Fibroblast of mammary gland (primary cell): ENCODE results near the gene KASH5.

Source experiments
- DNase-seq: peaks from one replicate; pipeline ENCODE4 v3.0.0-alpha.2; 2010; ENCODE audit warnings: low read depth
- H3K4me3 ChIP-seq: 2 replicates; pipeline ENCODE4 v1.5.1; 2011; ENCODE audit warnings: low read depth, mild to moderate bottlenecking, low read length, moderate library complexity; ENCODE audit not compliant: control insufficient read depth
- CTCF ChIP-seq: conservative IDR thresholded peaks from 2 replicates; pipeline ENCODE4 v1.5.1; 2011; ENCODE audit warnings: low read depth, low read length, inconsistent platforms; ENCODE audit not compliant: control insufficient read depth, insufficient read depth

KASH5 gene

GRCh38 chr19:49387936-49388372, at the start of gene KASH5:
Gene KASH5, plus strand, starts transcription at chr19:49388249. Its CDS starts 2,635 bp downstream, at chr19:49390884.
- DNase-seq: peak; percentile 52
- no peak within 1 kb of the TSS for H3K4me3 ChIP-seq
- no peak for TF ChIP-seq CTCF

GRCh38 chr19:49338691-49339300, 49.3 kb upstream of the KASH5 start:
- no peak for DNase-seq
- no peak for TF ChIP-seq CTCF
- peak overlapping the region; percentile 6 for H3K4me3 ChIP-seq

- peak; percentile 82 for DNase-seq
- no peak for TF ChIP-seq CTCF
- H3K4me3 ChIP-seq: peak overlapping the region; percentile 6
Measured at GRCh38 chr19:49339301-49340068, 48.6 kb upstream of the KASH5 start.

GRCh38 chr19:49340069-49340864, 47.8 kb upstream of the KASH5 start:
- no peak for DNase-seq
- TF ChIP-seq CTCF: no peak
- no peak overlapping the region for H3K4me3 ChIP-seq

- DNase-seq: no peak
- TF ChIP-seq CTCF: no peak
- no peak overlapping the region for H3K4me3 ChIP-seq
Measured at GRCh38 chr19:49340865-49341718, 47.0 kb upstream of the KASH5 start.

- TF ChIP-seq CTCF: no peak
- no peak for DNase-seq
- H3K4me3 ChIP-seq: no peak overlapping the region
Measured at GRCh38 chr19:49342291-49342721, 45.7 kb upstream of the KASH5 start.
